Activated naive CD8-positive, alpha-beta T cell treated with anti-CD3 and anti-CD28 coated beads, Interleukin-2, amount 10 ng/mL, durations not matched to agents 7 days and 5 days (primary cell): Measurements from ENCODE around the gene EPM2A. TPM values are rescaled to one million over a fixed set of nuclear protein-coding genes. Genes with fewer than 3 reads are reported as not detected.

ENCODE experiments used
- ATAC-seq: fragments of 150-1000 bp; cut with Tn5 transposase; one replicate; pipeline ENCODE4 v1.10.0; 2021; ENCODE audit warnings: low read depth, moderate library complexity
- POLR2A ChIA-PET: fragments of 350-600 bp; sonication (Branson Sonifier 250); formaldehyde crosslinking; loops from one replicate; lab custom pipeline; 2021; ENCODE audit warnings: antibody characterized with exemption; lab: Charles Lee
- DNase-seq: peaks from one replicate; pipeline ENCODE4 v3.0.0; 2021
- H3K27ac Mint-ChIP-seq: one replicate; pipeline ENCODE4 v1.8.0; 2022; ENCODE audit warnings: mild to moderate bottlenecking, mixed read lengths
- H3K27me3 Mint-ChIP-seq: one replicate; pipeline ENCODE4 v1.8.0; 2022; ENCODE audit warnings: mild to moderate bottlenecking, moderate library complexity, mixed read lengths
- H3K36me3 Mint-ChIP-seq: one replicate; pipeline ENCODE4 v1.8.0; 2021; ENCODE audit warnings: mild to moderate bottlenecking, mixed read lengths
- H3K4me1 Mint-ChIP-seq: one replicate; pipeline ENCODE4 v1.8.0; 2021; ENCODE audit warnings: mixed read lengths
- H3K4me3 Mint-ChIP-seq: one replicate; pipeline ENCODE4 v1.8.0; 2022; ENCODE audit warnings: mild to moderate bottlenecking, moderate library complexity, mixed read lengths
- H3K9me3 Mint-ChIP-seq: one replicate; pipeline ENCODE4 v1.8.0; 2021; ENCODE audit warnings: mixed read lengths
- total RNA-seq, 2 experiments: library from RNA; stranded (reverse); gene quantifications; one replicate each; pipeline ENCODE4 v1.2.3, GENCODE V29; 2021

The EPM2A gene
- total RNA-seq, 2 experiments from 2014 or later = 8.2 to 9.3 TPM

- no peaks in the 10 kb centered on the region for H3K36me3 Mint-ChIP-seq
- H3K9me3 Mint-ChIP-seq = no peaks in the 10 kb centered on the region
These were observed 91.6 kb downstream of the EPM2A start for GRCh38 chr6:145643760-145644159.

DNA sequence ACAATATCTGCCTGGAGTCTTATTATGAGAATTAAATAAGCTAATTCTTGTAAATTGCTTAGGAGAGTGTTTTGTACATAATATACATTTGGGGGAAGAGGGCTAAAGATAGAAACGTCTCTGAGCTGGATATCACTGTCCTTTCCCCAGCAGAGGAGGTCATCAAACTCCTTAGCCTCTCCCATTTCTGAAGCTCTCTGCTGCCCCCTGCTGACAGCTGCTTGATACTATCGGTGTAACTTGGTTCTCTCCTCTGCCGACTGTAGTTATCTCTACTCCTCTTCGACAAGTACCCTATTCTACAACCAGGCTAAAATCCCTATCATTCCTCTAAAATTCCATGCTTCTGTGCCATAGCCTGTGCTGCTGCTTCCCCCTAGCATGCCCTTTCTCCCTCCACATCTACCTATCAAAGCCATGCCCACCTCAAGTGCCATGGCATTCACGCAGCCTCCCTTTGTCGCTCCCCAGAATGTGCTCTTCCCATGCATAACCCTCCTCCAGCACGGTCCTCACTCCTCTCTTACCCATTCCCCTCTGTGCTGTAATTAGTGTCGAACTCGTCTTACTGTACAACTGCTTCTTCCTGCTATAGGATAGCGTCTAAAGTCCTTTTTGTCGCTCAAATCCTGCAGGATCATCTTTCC, 101.2 kb downstream of the EPM2A start:
- DNase-seq (peak; percentile 76), ATAC-seq (peak; percentile 74)
- Mint-ChIP-seq H3K27ac (no peak overlapping the region), H3K4me1 (peaks cover 2% of the 10 kb centered on the region), H3K27me3 (no peaks in the 10 kb centered on the region), H3K4me3 (no peak overlapping the region), H3K36me3 (no peaks in the 10 kb centered on the region), H3K9me3 (no peaks in the 10 kb centered on the region)
- POLR2A ChIA-PET = no interaction called here

More at GRCh38 chr6:145643760-145644159, 91.6 kb downstream of the EPM2A start:
- no peak overlapping the region for H3K4me3 Mint-ChIP-seq
- H3K27ac Mint-ChIP-seq = no peak overlapping the region
- DNase-seq = no peak
- ATAC-seq = no peak
- no peaks in the 10 kb centered on the region for H3K27me3 Mint-ChIP-seq
- POLR2A ChIA-PET = no interaction called here
- no peaks in the 10 kb centered on the region for H3K4me1 Mint-ChIP-seq

GRCh38 chr6:145632971-145633370, 102.3 kb downstream of the EPM2A start:
- POLR2A ChIA-PET = no interaction called here
- ATAC-seq (no peak), DNase-seq (no peak)
- H3K27me3 Mint-ChIP-seq = no peaks in the 10 kb centered on the region
- H3K9me3 Mint-ChIP-seq = no peaks in the 10 kb centered on the region
- H3K27ac Mint-ChIP-seq = no peak overlapping the region
- no peak overlapping the region for H3K4me3 Mint-ChIP-seq
- H3K4me1 Mint-ChIP-seq = peaks cover 2% of the 10 kb centered on the region
- H3K36me3 Mint-ChIP-seq = no peaks in the 10 kb centered on the region

DNA sequence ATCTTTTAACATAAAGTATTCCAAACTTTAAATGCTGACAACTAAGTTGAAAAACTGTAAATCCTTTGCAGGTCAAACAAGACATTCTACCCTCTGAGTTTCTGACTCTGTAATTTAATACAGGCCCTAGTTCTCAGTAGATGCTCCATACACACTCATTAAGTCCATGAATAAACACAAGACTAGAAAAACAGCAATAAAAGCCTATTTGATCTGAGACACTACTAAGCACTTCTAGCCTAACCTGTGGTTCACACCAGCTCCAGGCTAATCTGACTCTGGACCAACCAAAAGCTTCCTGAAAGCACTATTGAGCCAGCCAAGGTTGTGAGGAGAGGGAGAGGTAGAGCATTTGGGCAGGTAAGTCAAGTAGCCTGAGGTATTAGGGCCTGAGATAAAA, 103.9 kb downstream of the EPM2A start:
- ATAC-seq (no peak), DNase-seq (no peak)
- POLR2A ChIA-PET = no interaction called here
- Mint-ChIP-seq H3K4me3 (no peak overlapping the region), H3K9me3 (no peaks in the 10 kb centered on the region), H3K27ac (no peak overlapping the region), H3K27me3 (no peaks in the 10 kb centered on the region), H3K4me1 (peaks cover 2% of the 10 kb centered on the region), H3K36me3 (no peaks in the 10 kb centered on the region)

DNA sequence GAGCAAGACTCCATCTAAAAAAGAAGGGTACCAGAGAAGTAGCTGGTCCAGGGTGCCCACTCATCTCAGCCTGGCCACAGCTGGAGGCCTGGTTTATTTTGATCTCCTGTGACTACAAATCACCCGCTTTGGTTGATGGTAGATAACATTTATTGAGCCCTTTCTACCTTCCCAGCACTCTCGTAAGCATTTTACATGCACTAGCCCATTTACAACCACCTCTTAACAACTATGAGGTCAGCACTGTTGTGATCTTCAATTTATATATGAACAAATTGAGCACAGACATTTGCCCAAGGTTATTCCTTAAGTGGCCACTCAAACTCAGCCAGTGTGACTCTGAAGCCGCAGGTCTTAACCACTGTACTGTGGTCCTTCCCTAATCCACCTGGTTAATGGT, 104.7 kb downstream of the EPM2A start:
- DNase-seq (no peak), ATAC-seq (no peak)
- no peak overlapping the region for H3K4me3 Mint-ChIP-seq
- H3K4me1 Mint-ChIP-seq = peaks cover 2% of the 10 kb centered on the region
- no peaks in the 10 kb centered on the region for H3K27me3 Mint-ChIP-seq
- POLR2A ChIA-PET = no interaction called here
- no peak overlapping the region for H3K27ac Mint-ChIP-seq
- no peaks in the 10 kb centered on the region for H3K36me3 Mint-ChIP-seq
- H3K9me3 Mint-ChIP-seq = no peaks in the 10 kb centered on the region

DNA sequence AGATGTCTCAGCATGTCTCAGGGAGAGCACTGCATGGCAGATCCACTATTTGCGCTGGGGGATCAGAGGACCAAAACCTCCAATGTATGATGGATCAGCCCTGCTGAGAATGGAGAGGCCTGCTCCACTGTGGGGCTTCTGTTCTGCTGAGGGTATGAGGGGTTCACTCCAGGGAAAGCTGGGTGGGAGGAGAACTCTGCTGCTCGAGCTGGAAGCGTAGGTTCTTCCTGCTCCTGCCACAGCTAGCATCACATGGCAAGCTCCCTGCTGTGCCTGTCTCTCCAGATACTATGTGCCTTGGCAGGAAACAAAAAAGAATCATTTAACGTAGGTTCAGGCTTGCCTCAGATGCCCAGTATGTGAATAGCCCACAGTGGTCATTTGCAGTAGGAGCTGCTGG, 105.8 kb downstream of the EPM2A start:
- POLR2A ChIA-PET = no interaction called here
- Mint-ChIP-seq H3K4me1 (peaks cover 2% of the 10 kb centered on the region), H3K27me3 (no peaks in the 10 kb centered on the region), H3K4me3 (no peak overlapping the region), H3K9me3 (no peaks in the 10 kb centered on the region), H3K36me3 (no peaks in the 10 kb centered on the region), H3K27ac (no peak overlapping the region)
- no peak for DNase-seq
- no peak for ATAC-seq

DNA sequence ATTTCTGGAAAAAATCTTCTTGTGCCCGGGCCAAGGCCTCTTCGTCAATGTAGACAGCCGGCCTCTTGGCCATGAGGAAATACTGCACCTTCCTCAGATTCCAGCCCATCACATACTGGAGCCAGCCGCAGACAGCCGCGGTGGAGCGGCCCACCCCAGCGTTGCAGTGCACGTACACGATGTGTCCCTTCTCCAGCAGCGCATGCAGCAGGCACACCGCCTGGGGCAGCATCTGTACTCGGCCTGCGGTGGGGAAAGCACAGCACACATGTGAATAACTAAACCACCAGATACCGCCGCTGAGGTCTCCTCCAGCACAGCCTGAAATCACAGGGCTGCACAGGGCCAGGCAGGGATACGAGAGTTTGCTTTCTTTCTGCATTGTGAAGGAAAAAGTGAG, 107.9 kb downstream of the EPM2A start:
- Mint-ChIP-seq H3K9me3 (no peaks in the 10 kb centered on the region), H3K27me3 (no peaks in the 10 kb centered on the region), H3K36me3 (no peaks in the 10 kb centered on the region), H3K4me1 (no peaks in the 10 kb centered on the region), H3K4me3 (no peak overlapping the region), H3K27ac (no peak overlapping the region)
- DNase-seq (no peak), ATAC-seq (no peak)
- POLR2A ChIA-PET = no interaction called here

GRCh38 chr6:145626857-145627256, 108.5 kb downstream of the EPM2A start:
- Mint-ChIP-seq H3K9me3 (no peaks in the 10 kb centered on the region), H3K36me3 (no peaks in the 10 kb centered on the region), H3K4me3 (no peak overlapping the region), H3K27me3 (no peaks in the 10 kb centered on the region), H3K27ac (no peak overlapping the region), H3K4me1 (no peaks in the 10 kb centered on the region)
- POLR2A ChIA-PET = no interaction called here
- DNase-seq = no peak
- no peak for ATAC-seq

- ATAC-seq (no peak), DNase-seq (no peak)
- H3K4me1 Mint-ChIP-seq = peaks cover 2% of the 10 kb centered on the region
- no peak overlapping the region for H3K4me3 Mint-ChIP-seq
- peaks cover 2% of the 10 kb centered on the region for H3K27me3 Mint-ChIP-seq
- H3K9me3 Mint-ChIP-seq = peaks cover 5% of the 10 kb centered on the region
- no peak overlapping the region for H3K27ac Mint-ChIP-seq
- no peaks in the 10 kb centered on the region for H3K36me3 Mint-ChIP-seq
- POLR2A ChIA-PET = no interaction called here
These were observed 112.1 kb downstream of the EPM2A start for GRCh38 chr6:145623231-145623630.

- Mint-ChIP-seq H3K9me3 (peaks cover 8% of the 10 kb centered on the region), H3K36me3 (peaks cover 2% of the 10 kb centered on the region), H3K4me1 (peaks cover 2% of the 10 kb centered on the region), H3K4me3 (no peak overlapping the region), H3K27ac (no peak overlapping the region), H3K27me3 (peaks cover 2% of the 10 kb centered on the region)
- DNase-seq (no peak), ATAC-seq (no peak)
- POLR2A ChIA-PET = no interaction called here
These were observed 113.5 kb downstream of the EPM2A start for GRCh38 chr6:145621776-145622175.

DNA sequence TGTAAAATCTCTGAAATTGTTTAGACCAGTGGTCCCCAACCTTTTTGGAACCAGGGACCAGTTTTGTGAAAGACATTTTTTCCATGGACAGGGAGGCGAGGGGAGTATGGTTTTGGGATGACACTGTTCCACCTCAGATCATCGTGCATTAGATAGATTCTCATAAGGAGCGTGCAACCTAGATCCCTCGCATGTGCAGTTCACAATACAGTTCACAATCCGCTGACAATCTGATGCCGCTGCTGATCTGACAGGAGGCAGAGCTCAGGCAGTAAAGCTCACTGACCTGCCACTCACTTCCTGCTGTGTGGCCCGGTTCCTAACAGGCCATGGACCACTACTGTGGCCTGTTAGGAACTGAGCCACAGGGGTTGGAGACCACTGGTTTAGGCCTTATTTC, 115.2 kb downstream of the EPM2A start:
- Mint-ChIP-seq H3K27ac (no peak overlapping the region), H3K27me3 (peaks cover 2% of the 10 kb centered on the region), H3K36me3 (peaks cover 2% of the 10 kb centered on the region), H3K9me3 (peaks cover 12% of the 10 kb centered on the region), H3K4me1 (peaks cover 2% of the 10 kb centered on the region), H3K4me3 (no peak overlapping the region)
- DNase-seq (no peak), ATAC-seq (no peak)
- POLR2A ChIA-PET = no interaction called here

DNA sequence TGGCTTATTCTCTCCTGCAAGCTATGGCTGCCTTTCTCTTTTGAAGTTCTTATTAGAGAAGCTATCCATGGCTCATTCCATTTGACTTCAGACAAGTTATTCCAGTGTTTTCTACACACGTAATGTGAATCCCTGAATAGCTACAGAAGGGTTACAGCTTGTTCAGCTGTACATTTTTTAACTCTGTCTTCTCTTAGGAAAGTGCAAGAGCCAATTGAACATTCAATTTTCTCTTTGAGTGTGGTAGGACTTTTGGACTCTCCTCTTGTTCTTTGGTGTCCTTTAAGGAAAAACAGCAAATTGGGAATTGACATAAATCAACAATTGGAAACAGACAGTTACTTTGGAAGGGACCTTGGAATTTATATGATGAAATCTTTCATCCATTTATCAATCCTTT, 125.8 kb downstream of the EPM2A start:
- no peak for DNase-seq
- POLR2A ChIA-PET = no interaction called here
- H3K4me3 Mint-ChIP-seq = no peak overlapping the region
- no peak overlapping the region for H3K27ac Mint-ChIP-seq
- no peaks in the 10 kb centered on the region for H3K36me3 Mint-ChIP-seq
- no peaks in the 10 kb centered on the region for H3K4me1 Mint-ChIP-seq
- no peak for ATAC-seq
- H3K27me3 Mint-ChIP-seq = no peaks in the 10 kb centered on the region
- peaks cover 1% of the 10 kb centered on the region for H3K9me3 Mint-ChIP-seq

DNA sequence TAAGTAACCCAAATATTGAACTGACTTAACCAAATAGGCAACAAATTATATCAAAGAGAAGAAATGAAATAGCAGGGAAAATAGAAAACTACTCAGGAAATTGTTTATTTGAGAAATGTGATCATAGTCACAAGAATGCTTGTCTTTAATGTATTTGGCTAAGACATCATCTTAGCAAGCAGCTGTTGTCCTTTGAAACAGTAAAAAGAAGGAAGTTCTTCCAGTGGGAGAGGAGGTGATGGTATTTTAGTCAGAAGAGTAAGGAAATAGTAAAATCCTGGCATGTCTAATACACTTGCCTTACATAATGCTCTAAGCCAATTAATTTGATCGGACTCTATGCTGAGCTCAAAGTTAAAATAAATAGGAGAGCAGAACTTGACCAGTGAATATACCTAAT, 126.5 kb downstream of the EPM2A start:
- H3K4me3 Mint-ChIP-seq = no peak overlapping the region
- ATAC-seq (no peak), DNase-seq (no peak)
- H3K27ac Mint-ChIP-seq = no peak overlapping the region
- H3K36me3 Mint-ChIP-seq = no peaks in the 10 kb centered on the region
- H3K9me3 Mint-ChIP-seq = peaks cover 1% of the 10 kb centered on the region
- H3K4me1 Mint-ChIP-seq = no peaks in the 10 kb centered on the region
- POLR2A ChIA-PET = no interaction called here
- no peaks in the 10 kb centered on the region for H3K27me3 Mint-ChIP-seq

DNA sequence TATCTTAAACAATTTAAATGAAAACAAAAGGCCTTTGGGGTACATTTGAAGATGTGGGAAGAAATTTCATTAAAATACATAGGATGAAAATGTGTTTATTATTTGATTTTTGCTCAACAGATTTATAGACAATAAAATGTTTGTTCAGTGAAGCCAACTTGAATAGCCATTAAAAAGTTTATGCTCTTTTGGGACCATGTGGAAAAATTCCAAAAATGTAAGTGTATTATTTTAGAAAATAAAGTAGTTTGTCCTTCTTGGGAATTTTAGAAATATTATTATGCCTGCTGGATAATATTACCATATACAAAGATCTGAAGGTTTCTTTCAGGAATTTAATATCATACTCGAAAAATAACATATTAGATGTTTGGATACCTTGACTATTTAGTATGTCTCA, 131.3 kb downstream of the EPM2A start:
- Mint-ChIP-seq H3K27ac (no peak overlapping the region), H3K4me1 (no peaks in the 10 kb centered on the region), H3K4me3 (no peak overlapping the region), H3K27me3 (peaks cover 3% of the 10 kb centered on the region), H3K36me3 (no peaks in the 10 kb centered on the region), H3K9me3 (no peaks in the 10 kb centered on the region)
- POLR2A ChIA-PET = no interaction called here
- no peak for ATAC-seq
- no peak for DNase-seq

GRCh38 chr6:145603424-145603833, 131.9 kb downstream of the EPM2A start:
- POLR2A ChIA-PET = no interaction called here
- Mint-ChIP-seq H3K36me3 (no peaks in the 10 kb centered on the region), H3K27me3 (peaks cover 3% of the 10 kb centered on the region), H3K9me3 (no peaks in the 10 kb centered on the region), H3K27ac (no peak overlapping the region), H3K4me1 (no peaks in the 10 kb centered on the region), H3K4me3 (no peak overlapping the region)
- DNase-seq (no peak), ATAC-seq (no peak)
